Fibroblast of lung (primary cell): ENCODE data around the gene MORN1. TPM values are rescaled to one million over a fixed set of nuclear protein-coding genes. Genes with fewer than 3 reads are reported as not detected.

Experiments
- DNase-seq, 2 donors: peaks; one replicate each; pipeline versions ENCODE4 v3.0.0 to v3.0.0-alpha.2; 2010; ENCODE audit warnings: low read depth in 2 of 2
- H2AFZ ChIP-seq: 2 replicates; pipeline ENCODE4 v1.5.1; 2012; ENCODE audit warnings: low read length, control low read depth, inconsistent platforms
- H3K27ac ChIP-seq: 2 replicates; pipeline ENCODE4 v1.5.1; 2011; ENCODE audit warnings: low read length, control low read depth; ENCODE audit not compliant: insufficient read depth
- H3K27me3 ChIP-seq: 2 replicates; pipeline ENCODE4 v1.5.1; 2011; ENCODE audit warnings: mild to moderate bottlenecking, low read length; ENCODE audit not compliant: control insufficient read depth, insufficient read depth
- H3K36me3 ChIP-seq: 2 replicates; pipeline ENCODE4 v1.5.1; 2011; ENCODE audit warnings: low read length; ENCODE audit not compliant: control insufficient read depth, insufficient read depth
- H3K4me1 ChIP-seq: 2 replicates; pipeline ENCODE4 v1.5.1; 2011; ENCODE audit warnings: low read length; ENCODE audit not compliant: control insufficient read depth, insufficient read depth; ENCODE audit errors: extremely low read depth
- H3K4me2 ChIP-seq: 2 replicates; pipeline ENCODE4 v1.5.1; 2011; ENCODE audit warnings: low read length, control low read depth; ENCODE audit not compliant: insufficient read depth; ENCODE audit errors: extremely low read depth
- H3K4me3 ChIP-seq, 4 experiments: fragments of 200-600 bp in 1 of 4; sonication (generic) in 1 of 4; replicated peaks in 1 of 4; 2 replicates each; pipeline ENCODE4 v1.5.1; 2011 to 2016; ENCODE audit warnings: low read length in 4 of 4, low read depth in 3 of 4, mild to moderate bottlenecking in 3 of 4, control low read depth in 2 of 4, inconsistent platforms in 1 of 4, mixed read lengths in 1 of 4; ENCODE audit not compliant: insufficient read depth in 1 of 4; ENCODE audit errors: control extremely low read depth in 1 of 4
- H3K79me2 ChIP-seq: 2 replicates; pipeline ENCODE4 v1.5.1; 2012; ENCODE audit warnings: mild to moderate bottlenecking, low read length, inconsistent platforms; ENCODE audit not compliant: control insufficient read depth, insufficient read depth
- H3K9ac ChIP-seq: 2 replicates; pipeline ENCODE4 v1.5.1; 2011; ENCODE audit warnings: mild to moderate bottlenecking, low read length, control low read depth; ENCODE audit not compliant: insufficient read depth
- H3K9me3 ChIP-seq: 2 replicates; pipeline ENCODE4 v1.5.1; 2012; ENCODE audit warnings: low read depth, low read length; ENCODE audit not compliant: control insufficient read depth, insufficient read depth
- H4K20me1 ChIP-seq: 2 replicates; pipeline ENCODE4 v1.5.1; 2011; ENCODE audit warnings: low read length; ENCODE audit not compliant: control insufficient read depth, insufficient read depth; ENCODE audit errors: extremely low read depth
- CTCF ChIP-seq, 2 donors: IDR thresholded peaks in 1 of 2; conservative IDR thresholded peaks in 1 of 2; 1 replicate in 1 of 2; 2 replicates in 1 of 2; pipeline ENCODE4 v1.5.1; 2011 to 2012; ENCODE audit warnings: low read length in 2 of 2, control low read depth in 1 of 2, inconsistent platforms in 1 of 2, low read depth in 1 of 2, mild to moderate bottlenecking in 1 of 2
- EZH2 ChIP-seq: IDR thresholded peaks from 2 replicates; pipeline ENCODE4 v1.5.1; 2012; ENCODE audit warnings: low read length, control low read depth, mild to moderate bottlenecking; ENCODE audit errors: missing control alignments
- polyA plus RNA-seq, 2 donors: library from polyadenylated mRNA; depleted of rRNA in 1 of 2; stranded (reverse) in 1 of 2; unstranded in 1 of 2; fragments of >200 nt; gene quantifications; 2 replicates each; pipeline ENCODE4 v1.2.1, GENCODE V29; 2011 to 2012; ENCODE audit warnings: missing spikeins in 1 of 2
- total RNA-seq: library from RNA; depleted of rRNA; stranded (reverse); fragments of >200 nt; gene quantifications from 2 replicates; pipeline ENCODE4 v1.2.1, GENCODE V29; 2014

MORN1 gene
- total and polyA plus RNA-seq, 2 donors (not counting 1 experiment from before 2014, with no cell fraction given) = 3.5 to 10.6 TPM

- no peak overlapping the region for H3K4me2 ChIP-seq
- H3K4me1 ChIP-seq = no peaks in the 10 kb centered on the region
- no peaks in the 10 kb centered on the region for H3K9me3 ChIP-seq
- H3K36me3 ChIP-seq = no peaks in the 10 kb centered on the region
- no peak overlapping the region for H2AFZ ChIP-seq
- H3K27ac ChIP-seq = no peak overlapping the region
- no peaks in the 10 kb centered on the region for H4K20me1 ChIP-seq
- TF ChIP-seq EZH2 = no peak
- TF ChIP-seq CTCF (conservative IDR thresholded peaks at IDR 0.05 in 1 of 2, IDR thresholded peaks at IDR 0.05 in 1 of 2; ENCODE audit: low read depth in 1 of 2, low read length in 2 of 2) = no peak
- H3K79me2 ChIP-seq = no peaks in the 10 kb centered on the region
- no peaks in the 10 kb centered on the region for H3K27me3 ChIP-seq
- H3K9ac ChIP-seq = no peak overlapping the region
- no peak for DNase-seq
- no peak overlapping the region for H3K4me3 ChIP-seq
Measured at GRCh38 chr1:2433936-2434655, 42.7 kb upstream of the MORN1 start.

- H3K4me1 ChIP-seq = no peaks in the 10 kb centered on the region
- no peak overlapping the region for H3K9ac ChIP-seq
- H3K79me2 ChIP-seq = no peaks in the 10 kb centered on the region
- no peak overlapping the region for H2AFZ ChIP-seq
- H3K36me3 ChIP-seq = no peaks in the 10 kb centered on the region
- no peaks in the 10 kb centered on the region for H4K20me1 ChIP-seq
- H3K4me3 ChIP-seq = no peak overlapping the region
- TF ChIP-seq EZH2 (no peak), CTCF (conservative IDR thresholded peaks at IDR 0.05 in 1 of 2, IDR thresholded peaks at IDR 0.05 in 1 of 2; ENCODE audit: low read depth in 1 of 2, low read length in 2 of 2) (no peak)
- no peak overlapping the region for H3K27ac ChIP-seq
- no peaks in the 10 kb centered on the region for H3K9me3 ChIP-seq
- H3K4me2 ChIP-seq = no peak overlapping the region
- H3K27me3 ChIP-seq = no peaks in the 10 kb centered on the region
- DNase-seq = no peak
Measured at GRCh38 chr1:2433196-2433595, 41.8 kb upstream of the MORN1 start.

GRCh38 chr1:2432441-2432844 is 41.1 kb upstream of the MORN1 start:
- Histone ChIP-seq H3K79me2 (no peaks in the 10 kb centered on the region), H4K20me1 (no peaks in the 10 kb centered on the region), H2AFZ (no peak overlapping the region), H3K4me2 (no peak overlapping the region), H3K27ac (no peak overlapping the region), H3K27me3 (no peaks in the 10 kb centered on the region), H3K4me1 (no peaks in the 10 kb centered on the region), H3K36me3 (no peaks in the 10 kb centered on the region), H3K4me3 (no peak overlapping the region), H3K9ac (no peak overlapping the region), H3K9me3 (no peaks in the 10 kb centered on the region)
- DNase-seq = no peak
- no peak for TF ChIP-seq CTCF (conservative IDR thresholded peaks at IDR 0.05 in 1 of 2, IDR thresholded peaks at IDR 0.05 in 1 of 2; ENCODE audit: low read depth in 1 of 2, low read length in 2 of 2)
- no peak for TF ChIP-seq EZH2
